Measurements from ENCODE around the gene PACC1. TPM values are rescaled to one million over a fixed set of nuclear protein-coding genes. Genes with fewer than 3 reads are reported as not detected.

The PACC1 gene
- total RNA-seq: 15.3 and 22.6 TPM in 2 replicates

DNA sequence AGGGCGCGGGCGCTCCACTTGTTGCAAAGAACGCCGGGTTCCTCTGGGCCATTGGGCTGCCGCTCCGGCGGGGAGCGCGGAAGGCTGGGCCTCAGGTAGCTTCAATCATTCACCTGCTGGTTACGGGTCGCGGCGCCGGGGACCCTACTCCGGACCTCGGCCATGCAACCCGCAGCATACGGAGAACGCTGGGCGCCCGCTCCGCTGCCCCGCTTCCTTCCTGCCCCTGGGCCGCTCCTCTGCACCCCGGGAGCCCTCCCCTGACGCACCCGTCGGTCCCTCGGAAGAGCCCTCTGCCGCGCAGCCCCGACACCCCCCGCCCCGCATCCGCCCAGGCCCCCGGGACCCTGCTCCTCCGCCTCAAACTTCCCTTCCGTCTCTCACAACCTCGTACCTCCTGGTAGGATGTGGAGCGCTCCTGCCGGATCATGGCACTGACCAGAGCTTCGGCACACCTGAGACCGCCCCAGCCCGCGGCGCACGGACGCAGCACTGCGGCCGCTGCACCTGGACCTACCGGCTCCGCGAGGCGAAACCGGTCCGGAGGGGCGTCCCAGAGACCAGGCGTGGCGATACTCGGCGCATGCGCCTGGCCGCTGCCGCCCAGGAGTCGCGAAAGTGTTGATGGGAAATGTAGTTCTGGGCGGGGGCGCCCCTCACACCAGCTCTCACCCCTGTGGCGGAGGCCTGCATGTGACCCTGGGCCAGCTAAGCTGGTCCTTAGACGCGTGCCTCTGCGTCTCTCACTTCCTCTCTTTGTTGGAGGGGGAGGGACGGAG, at the start of gene PACC1:
TSS of gene PACC1 (minus strand) at position 559 of the 779 bp plus-strand sequence. CDS start at position 430, 129 bp downstream.

DNA sequence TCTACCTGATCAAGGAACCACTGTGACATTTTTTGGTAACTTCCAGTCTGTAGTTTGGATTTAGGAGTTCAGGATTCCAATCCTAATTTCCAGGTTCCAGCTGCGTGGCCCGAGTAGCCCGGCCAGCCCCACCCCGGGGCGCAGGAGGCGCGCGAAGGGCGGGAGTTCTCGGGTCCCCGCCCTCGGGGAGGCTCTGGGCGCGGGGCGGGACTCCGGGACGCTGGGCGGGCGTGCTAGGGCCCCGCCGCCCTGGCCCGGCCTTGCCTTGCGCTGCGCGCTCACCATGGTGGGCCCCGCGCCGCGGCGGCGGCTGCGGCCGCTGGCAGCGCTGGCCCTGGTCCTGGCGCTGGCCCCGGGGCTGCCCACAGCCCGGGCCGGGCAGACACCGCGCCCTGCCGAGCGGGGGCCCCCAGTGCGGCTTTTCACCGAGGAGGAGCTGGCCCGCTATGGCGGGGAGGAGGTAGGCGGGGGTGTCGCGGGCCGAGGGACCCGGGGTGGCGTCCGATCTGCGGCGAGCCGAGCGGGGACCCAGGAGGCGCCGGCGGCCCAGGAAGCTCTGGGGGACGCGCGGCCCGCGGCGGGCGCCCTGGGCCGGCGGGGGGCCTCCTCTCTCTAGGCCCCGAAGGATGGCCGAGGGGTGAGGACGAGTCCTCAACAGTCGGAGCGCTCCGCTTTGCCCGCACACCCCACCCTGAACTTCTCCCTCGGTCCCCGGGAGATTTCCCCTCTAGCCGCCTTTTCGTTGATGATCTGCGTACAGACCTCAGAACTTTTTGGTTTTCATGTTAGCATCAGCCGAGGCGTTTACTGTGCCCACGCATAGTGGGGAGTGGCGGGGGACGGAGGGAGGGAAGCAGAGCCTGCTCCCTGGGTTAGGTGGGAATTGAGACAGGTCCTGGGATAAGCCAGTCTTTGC, 18.2 kb upstream of the PACC1 start, which contains the start of gene NENF:
TSS of gene NENF (plus strand) at position 260 of the 916 bp plus-strand sequence. CDS start at position 284, 24 bp downstream.

Other genes starting within 250 kb of the PACC1 start
- 32.6 and 37.6 TPM in 2 replicates for gene PPP2R5A, start 129.5 kb downstream of the PACC1 start, total RNA-seq
- 23.6 and 40.0 TPM in 2 replicates for gene NENF, start 18.0 kb upstream of the PACC1 start, total RNA-seq
- gene ATF3, start 193.9 kb upstream of the PACC1 start, total RNA-seq: 67.0 and 104 TPM in 2 replicates

Data from nasal cavity respiratory epithelium epithelial cell of viscerocranial mucosa (primary cell).